OCI-LY1 (cell line): ENCODE results near the gene PKP3.

ENCODE experiments used
- H2AFZ ChIP-seq: fragments of 200-600 bp; sonication (generic), shearing (Covaris generic); 2 replicates; pipeline ENCODE4 v1.6.0; 2014; ENCODE audit warnings: antibody characterized with exemption, mild to moderate bottlenecking, low read length
- H3F3A ChIP-seq: fragments of 200-600 bp; sonication (generic), shearing (Covaris generic); 2 replicates; pipeline ENCODE4 v1.6.0; 2014; ENCODE audit warnings: mild to moderate bottlenecking, antibody characterized with exemption, low read length, moderate library complexity; ENCODE audit not compliant: insufficient read depth
- H3K27ac ChIP-seq: fragments of 200-600 bp; sonication (generic); 2 replicates; pipeline ENCODE4 v1.5.1; 2014; ENCODE audit warnings: low read length, mixed run types, mild to moderate bottlenecking, low read depth; ENCODE audit not compliant: poor library complexity, severe bottlenecking
- H3K27me3 ChIP-seq: fragments of 200-600 bp; sonication (generic); 2 replicates; pipeline ENCODE4 v1.6.0; 2014; ENCODE audit warnings: antibody characterized with exemption, mild to moderate bottlenecking, low read length, moderate library complexity; ENCODE audit not compliant: insufficient read depth
- H3K36me3 ChIP-seq: fragments of 200-600 bp; sonication (generic); 2 replicates; pipeline ENCODE4 v1.6.1; 2014; ENCODE audit warnings: mild to moderate bottlenecking, antibody characterized with exemption, low read length, moderate library complexity, mixed read lengths; ENCODE audit not compliant: insufficient read depth
- H3K4me1 ChIP-seq: fragments of 200-600 bp; sonication (generic); 2 replicates; pipeline ENCODE4 v1.5.1; 2014; ENCODE audit warnings: mild to moderate bottlenecking, low read length, moderate library complexity; ENCODE audit not compliant: insufficient read depth, severe bottlenecking
- H3K4me2 ChIP-seq: fragments of 200-600 bp; sonication (generic), shearing (Covaris generic); 2 replicates; pipeline ENCODE4 v1.6.1; 2014; ENCODE audit warnings: low read length
- H3K4me3 ChIP-seq: fragments of 200-600 bp; sonication (generic); 2 replicates; pipeline ENCODE4 v1.5.1; 2014; ENCODE audit warnings: low read length, low read depth, mild to moderate bottlenecking, mixed read lengths; ENCODE audit not compliant: poor library complexity, severe bottlenecking
- H3K79me2 ChIP-seq: fragments of 200-600 bp; shearing (Covaris generic); 2 replicates; pipeline ENCODE4 v1.6.1; 2016; ENCODE audit warnings: mixed run types, low read length, mixed read lengths; ENCODE audit not compliant: insufficient read depth
- H3K9ac ChIP-seq: fragments of 200-600 bp; sonication (generic), shearing (Covaris generic); 2 replicates; pipeline ENCODE4 v1.6.1; 2014; ENCODE audit warnings: mild to moderate bottlenecking, low read length, mixed read lengths
- H3K9me2 ChIP-seq: fragments of 200-600 bp; sonication (generic), shearing (Covaris generic); 2 replicates; pipeline ENCODE4 v1.6.1; 2014; ENCODE audit warnings: low read depth, mild to moderate bottlenecking, low read length, mixed read lengths
- H3K9me3 ChIP-seq: fragments of 200-600 bp; shearing (Covaris generic); 2 replicates; pipeline ENCODE4 v1.6.1; 2014; ENCODE audit warnings: low read length, mixed read lengths
- H4K20me1 ChIP-seq: fragments of 200-600 bp; sonication (generic), shearing (Covaris generic); 2 replicates; pipeline ENCODE4 v1.6.0; 2016; ENCODE audit warnings: mild to moderate bottlenecking, low read length; ENCODE audit not compliant: insufficient read depth
- EZH2 ChIP-seq: fragments of 200-600 bp; sonication (generic), shearing (Covaris generic); IDR thresholded peaks from 2 replicates; pipeline ENCODE4 v1.8.0; 2017; ENCODE audit warnings: borderline replicate concordance, mixed run types, mild to moderate bottlenecking, antibody characterized with exemption, low read length, moderate library complexity, mixed read lengths
- TF ChIP-seq, protein P1 (sequence below): fragments of 200-600 bp; sonication (generic), shearing (Covaris generic); IDR thresholded peaks from 2 replicates; pipeline ENCODE4 v1.5.1; 2017; ENCODE audit warnings: mild to moderate bottlenecking, antibody characterized with exemption, low read length, moderate library complexity, mixed read lengths

The PKP3 gene

GRCh38 chr11:443542-444199 is 49.7 kb downstream of the PKP3 start:
- no peak for TF ChIP-seq EZH2
- TF ChIP-seq, protein P1, sequence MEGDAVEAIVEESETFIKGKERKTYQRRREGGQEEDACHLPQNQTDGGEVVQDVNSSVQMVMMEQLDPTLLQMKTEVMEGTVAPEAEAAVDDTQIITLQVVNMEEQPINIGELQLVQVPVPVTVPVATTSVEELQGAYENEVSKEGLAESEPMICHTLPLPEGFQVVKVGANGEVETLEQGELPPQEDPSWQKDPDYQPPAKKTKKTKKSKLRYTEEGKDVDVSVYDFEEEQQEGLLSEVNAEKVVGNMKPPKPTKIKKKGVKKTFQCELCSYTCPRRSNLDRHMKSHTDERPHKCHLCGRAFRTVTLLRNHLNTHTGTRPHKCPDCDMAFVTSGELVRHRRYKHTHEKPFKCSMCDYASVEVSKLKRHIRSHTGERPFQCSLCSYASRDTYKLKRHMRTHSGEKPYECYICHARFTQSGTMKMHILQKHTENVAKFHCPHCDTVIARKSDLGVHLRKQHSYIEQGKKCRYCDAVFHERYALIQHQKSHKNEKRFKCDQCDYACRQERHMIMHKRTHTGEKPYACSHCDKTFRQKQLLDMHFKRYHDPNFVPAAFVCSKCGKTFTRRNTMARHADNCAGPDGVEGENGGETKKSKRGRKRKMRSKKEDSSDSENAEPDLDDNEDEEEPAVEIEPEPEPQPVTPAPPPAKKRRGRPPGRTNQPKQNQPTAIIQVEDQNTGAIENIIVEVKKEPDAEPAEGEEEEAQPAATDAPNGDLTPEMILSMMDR, result no peak
- no peaks in the 10 kb centered on the region for H3K79me2 ChIP-seq
- H3K4me2 ChIP-seq, result no peak overlapping the region
- no peaks in the 10 kb centered on the region for H3K9me3 ChIP-seq
- no peaks in the 10 kb centered on the region for H3K36me3 ChIP-seq
- H3K4me3 ChIP-seq, result no peak overlapping the region
- no peak overlapping the region for H3K27ac ChIP-seq
- no peaks in the 10 kb centered on the region for H3F3A ChIP-seq
- H3K27me3 ChIP-seq, result 0 out of 2 replicates have a peak, but pooled peaks cover 4% of the 10 kb centered on the region
- peaks cover 12% of the 10 kb centered on the region for H3K4me1 ChIP-seq
- no peak overlapping the region for H3K9ac ChIP-seq
- H2AFZ ChIP-seq, result no peak overlapping the region
- no peaks in the 10 kb centered on the region for H3K9me2 ChIP-seq
- no peaks in the 10 kb centered on the region for H4K20me1 ChIP-seq

- no peaks in the 10 kb centered on the region for H3K79me2 ChIP-seq
- no peak overlapping the region for H3K4me3 ChIP-seq
- no peaks in the 10 kb centered on the region for H3K9me2 ChIP-seq
- H3K9ac ChIP-seq, result no peak overlapping the region
- H3K36me3 ChIP-seq, result no peaks in the 10 kb centered on the region
- no peak overlapping the region for H2AFZ ChIP-seq
- H3K9me3 ChIP-seq, result no peaks in the 10 kb centered on the region
- H3K27ac ChIP-seq, result no peak overlapping the region
- H3F3A ChIP-seq, result no peaks in the 10 kb centered on the region
- 0 out of 2 replicates have a peak, but pooled peaks cover 4% of the 10 kb centered on the region for H3K27me3 ChIP-seq
- H4K20me1 ChIP-seq, result no peaks in the 10 kb centered on the region
- peaks cover 21% of the 10 kb centered on the region for H3K4me1 ChIP-seq
- TF ChIP-seq, protein P1, result no peak
- no peak for TF ChIP-seq EZH2
- no peak overlapping the region for H3K4me2 ChIP-seq
Observed at GRCh38 chr11:444396-445144, 50.6 kb downstream of the PKP3 start.

GRCh38 chr11:445765-446588 is 52.0 kb downstream of the PKP3 start:
- Histone ChIP-seq H2AFZ (no peak overlapping the region), H3K9me2 (no peaks in the 10 kb centered on the region), H3K9ac (no peak overlapping the region), H4K20me1 (no peaks in the 10 kb centered on the region), H3K9me3 (no peaks in the 10 kb centered on the region), H3F3A (no peaks in the 10 kb centered on the region), H3K4me2 (no peak overlapping the region), H3K4me3 (no peak overlapping the region), H3K36me3 (no peaks in the 10 kb centered on the region), H3K27ac (no peak overlapping the region), H3K79me2 (no peaks in the 10 kb centered on the region), H3K27me3 (0 out of 2 replicates have a peak, but pooled peaks cover 3% of the 10 kb centered on the region), H3K4me1 (peaks cover 24% of the 10 kb centered on the region)
- no peak for TF ChIP-seq EZH2
